B cell (primary cell): Measurements from ENCODE around the gene MSH3. TPM values are rescaled to one million over a fixed set of nuclear protein-coding genes. Genes with fewer than 3 reads are reported as not detected.

Experiments used
- ATAC-seq: fragments of 200-7000 bp; cut with Tn5 transposase; one replicate; pipeline ENCODE4 v1.10.0; 2021; ENCODE audit warnings: low read depth, mild to moderate bottlenecking, moderate number of reproducible peaks, moderate library complexity
- CTCF ChIA-PET: fragments of 350-600 bp; sonication (Branson Sonifier 250); formaldehyde crosslinking; loops from one replicate; lab custom pipeline; 2021; ENCODE audit warnings: antibody characterized with exemption, inconsistent platforms; lab: Charles Lee
- POLR2A ChIA-PET: fragments of 350-600 bp; sonication (Branson Sonifier 250); formaldehyde crosslinking; loops from one replicate; lab custom pipeline; 2021; ENCODE audit warnings: antibody characterized with exemption; lab: Charles Lee
- DNase-seq: peaks from one replicate; pipeline ENCODE4 v3.0.0; 2013
- H2AFZ ChIP-seq: 2 replicates; pipeline ENCODE4 v1.6.1; 2012; ENCODE audit warnings: mild to moderate bottlenecking, low read depth, low read length; ENCODE audit not compliant: insufficient read depth, poor library complexity, severe bottlenecking
- H3K27ac ChIP-seq, 2 donors: 1 replicate in 1 of 2; 2 replicates in 1 of 2; pipeline ENCODE4 v1.5.1; 2012 to 2013; ENCODE audit warnings: low read length in 2 of 2, mild to moderate bottlenecking in 2 of 2, moderate library complexity in 1 of 2
- H3K27me3 ChIP-seq, 4 experiments: fragments of 200-600 bp in 1 of 4; sonication (generic) in 1 of 4; replicated peaks in 1 of 4; 1 replicate in 2 of 4; 2 replicates in 2 of 4; pipeline versions ENCODE4 v1.6.1 to v1.7.0; 2013 to 2016; ENCODE audit warnings: low read length in 3 of 4, mild to moderate bottlenecking in 2 of 4, mixed read lengths in 1 of 4, moderate library complexity in 1 of 4; ENCODE audit not compliant: insufficient read depth in 4 of 4, control insufficient read depth in 3 of 4; ENCODE audit errors: control extremely low read depth in 1 of 4
- H3K36me3 ChIP-seq, 2 experiments: replicated peaks in 1 of 2; 1 replicate in 1 of 2; 2 replicates in 1 of 2; pipeline versions ENCODE4 v1.6.1 to v1.7.1; 2013; ENCODE audit warnings: low read length in 1 of 2; ENCODE audit not compliant: insufficient read depth in 2 of 2, control insufficient read depth in 1 of 2; ENCODE audit errors: control extremely low read depth in 1 of 2, extremely low read depth in 1 of 2
- H3K4me1 ChIP-seq, 2 donors: fragments of 200-600 bp in 1 of 2; sonication (generic) in 1 of 2; 1 replicate in 1 of 2; 2 replicates in 1 of 2; pipeline versions ENCODE4 v1.5.1 to v1.6.1; 2013 to 2017; ENCODE audit warnings: low read length in 2 of 2; ENCODE audit not compliant: control insufficient read depth in 2 of 2, insufficient read depth in 2 of 2
- H3K4me2 ChIP-seq: replicated peaks from 2 replicates; pipeline ENCODE3; 2012; ENCODE audit warnings: mild to moderate bottlenecking, low read depth, low read length; ENCODE audit not compliant: poor library complexity, severe bottlenecking
- H3K4me3 ChIP-seq, 5 experiments: fragments of 200-600 bp in 1 of 5; sonication (generic) in 1 of 5; 1 replicate in 3 of 5; 2 replicates in 2 of 5; pipeline versions ENCODE4 v1.5.1 to v1.7.0; 2011 to 2016; ENCODE audit warnings: low read length in 4 of 5, mild to moderate bottlenecking in 4 of 5, low read depth in 2 of 5, control low read depth in 1 of 5, moderate library complexity in 1 of 5; ENCODE audit not compliant: insufficient read depth in 1 of 5; ENCODE audit errors: control extremely low read depth in 1 of 5, extremely low read depth in 1 of 5
- H3K79me2 ChIP-seq: fragments of 200-600 bp; sonication (generic); one replicate; pipeline ENCODE4 v1.6.0; 2016; ENCODE audit warnings: low read length; ENCODE audit not compliant: control insufficient read depth, insufficient read depth
- H3K9ac ChIP-seq: fragments of 200-600 bp; sonication (generic); 2 replicates; pipeline ENCODE4 v1.6.1; 2017; ENCODE audit warnings: mild to moderate bottlenecking, low read length, moderate library complexity
- H3K9me3 ChIP-seq, 3 donors: one replicate each; pipeline versions ENCODE4 v1.6.1 to v1.7.1; 2013; ENCODE audit warnings: low read length in 2 of 3; ENCODE audit not compliant: control insufficient read depth in 2 of 3, insufficient read depth in 1 of 3; ENCODE audit errors: control extremely low read depth in 1 of 3
- H4K20me1 ChIP-seq: 2 replicates; pipeline ENCODE4 v1.6.0; 2012; ENCODE audit warnings: mild to moderate bottlenecking, low read length; ENCODE audit not compliant: insufficient read depth, control insufficient read depth, poor library complexity, severe bottlenecking
- H3K27ac Mint-ChIP-seq: one replicate; pipeline ENCODE4 v1.8.0; 2021; ENCODE audit warnings: mixed read lengths
- H3K27me3 Mint-ChIP-seq: one replicate; pipeline ENCODE4 v1.8.0; 2021; ENCODE audit warnings: mixed read lengths
- H3K4me1 Mint-ChIP-seq: one replicate; pipeline ENCODE4 v1.8.0; 2021; ENCODE audit warnings: mixed read lengths
- H3K4me3 Mint-ChIP-seq: one replicate; pipeline ENCODE4 v1.8.0; 2021; ENCODE audit warnings: mixed read lengths
- H3K9me3 Mint-ChIP-seq: one replicate; pipeline ENCODE4 v1.8.0; 2022; ENCODE audit warnings: mixed read lengths; ENCODE audit not compliant: insufficient read depth
- CTCF ChIP-seq: fragments of 200-600 bp; IDR thresholded peaks from one replicate; pipeline ENCODE4 v1.8.0; 2022; ENCODE audit warnings: antibody characterized with exemption, mild to moderate bottlenecking
- EZH2 ChIP-seq: IDR thresholded peaks from 2 replicates; pipeline ENCODE4 v1.6.1; 2012; ENCODE audit warnings: borderline replicate concordance, low read depth, mild to moderate bottlenecking, moderate library complexity, low read length; ENCODE audit not compliant: insufficient read depth, poor library complexity, severe bottlenecking
- WGBS: methylation state at CpG from one replicate; pipeline ENCODE4 v1.1.5; 2013; ENCODE audit warnings: missing lambda C conversion rate; ENCODE audit not compliant: insufficient coverage; 5-methylcytosine and 5-hydroxymethylcytosine counted together
- intact Hi-C: fragments of 100-400 bp; cut with micrococcal nuclease; formaldehyde crosslinking; loops from one replicate; pipeline ENCODE4 v1.10.0; 2022
- polyA plus RNA-seq: library from polyadenylated mRNA; depleted of rRNA; stranded (reverse); fragments of >200 nt; gene quantifications from 2 replicates; pipeline ENCODE4 v1.2.3, GENCODE V29; 2012
- total RNA-seq, 2 donors: library from RNA; stranded (reverse); fragments of 120-200 nt in 1 of 2; gene quantifications; 1 replicate in 1 of 2; 2 replicates in 1 of 2; pipeline versions ENCODE4 v1.2.3 to v1.2.4, GENCODE V29; 2013 to 2022

MSH3 gene
- total and polyA plus RNA-seq, 2 donors (not counting 1 experiment from before 2014, with no cell fraction given), result 3.5 to 26.3 TPM

- no peak overlapping the region for H2AFZ ChIP-seq
- no peaks in the 10 kb centered on the region for H3K4me1 Mint-ChIP-seq
- H4K20me1 ChIP-seq, result no peaks in the 10 kb centered on the region
- no peaks in the 10 kb centered on the region for H3K79me2 ChIP-seq
- no peak overlapping the region for H3K27ac ChIP-seq
- no peak overlapping the region for H3K4me3 Mint-ChIP-seq
- H3K9me3 Mint-ChIP-seq, result peaks cover 2% of the 10 kb centered on the region
- no peak overlapping the region for H3K27ac Mint-ChIP-seq
- no peaks in the 10 kb centered on the region for H3K4me1 ChIP-seq
- DNase-seq, result no peak
- H3K27me3 ChIP-seq, result no peaks in the 10 kb centered on the region
- ChIA-PET CTCF (no interaction called here), POLR2A (no interaction called here)
- ATAC-seq, result no peak
- H3K9ac ChIP-seq, result no peak overlapping the region
- H3K36me3 ChIP-seq, result peaks cover 11 to 14% of the 10 kb centered on the region in 2 experiments
- H3K27me3 Mint-ChIP-seq, result no peaks in the 10 kb centered on the region
- no peak overlapping the region for H3K4me2 ChIP-seq
- WGBS, result no CpG with 5 or more reads among the region's 2 CpGs
- intact Hi-C loops, result no loop called here
- TF ChIP-seq CTCF (no peak), EZH2 (no peak)
- peaks cover 3 to 16% (median 11%) of the 10 kb centered on the region in 3 donors for H3K9me3 ChIP-seq
- H3K4me3 ChIP-seq, result no peak overlapping the region
These were observed 171.5 kb downstream of the MSH3 start for GRCh38 chr5:80825786-80826460.

GRCh38 chr5:80834710-80835109 is 180.3 kb downstream of the MSH3 start:
- Mint-ChIP-seq H3K27ac (no peak overlapping the region), H3K4me1 (no peaks in the 10 kb centered on the region), H3K27me3 (no peaks in the 10 kb centered on the region), H3K4me3 (no peak overlapping the region), H3K9me3 (no peaks in the 10 kb centered on the region)
- H2AFZ ChIP-seq, result no peak overlapping the region
- H3K27me3 ChIP-seq, result no peaks in the 10 kb centered on the region
- H3K4me3 ChIP-seq, result no peak overlapping the region
- ChIA-PET CTCF (no interaction called here), POLR2A (no interaction called here)
- no peak overlapping the region for H3K4me2 ChIP-seq
- DNase-seq (no peak), ATAC-seq (no peak)
- TF ChIP-seq EZH2, result no peak
- TF ChIP-seq CTCF, result no peak
- H3K9ac ChIP-seq, result no peak overlapping the region
- H3K9me3 ChIP-seq, result no peaks in the 10 kb centered on the region
- no peaks in the 10 kb centered on the region for H3K79me2 ChIP-seq
- intact Hi-C loops, result no loop called here
- no peaks in the 10 kb centered on the region for H3K4me1 ChIP-seq
- no peak overlapping the region for H3K27ac ChIP-seq
- H3K36me3 ChIP-seq, result peaks cover 0 to 2% of the 10 kb centered on the region in 2 experiments
- H4K20me1 ChIP-seq, result no peaks in the 10 kb centered on the region
